HG03060 (cell line): ENCODE measurements around the gene ACP7.
"Not testable (repeated sequence)": the region's sequence is repeated elsewhere in the genome, so short reads cannot be mapped to it uniquely, and the experiment has no call there.

Source experiments
- ATAC-seq: cut with Tn5 transposase; IDR thresholded peaks from one replicate; pipeline ENCODE4 v1.9.1; 2021; ENCODE audit warnings: low read depth, moderate number of reproducible peaks; ENCODE audit not compliant: unreplicated experiment

Gene ACP7, protein sequence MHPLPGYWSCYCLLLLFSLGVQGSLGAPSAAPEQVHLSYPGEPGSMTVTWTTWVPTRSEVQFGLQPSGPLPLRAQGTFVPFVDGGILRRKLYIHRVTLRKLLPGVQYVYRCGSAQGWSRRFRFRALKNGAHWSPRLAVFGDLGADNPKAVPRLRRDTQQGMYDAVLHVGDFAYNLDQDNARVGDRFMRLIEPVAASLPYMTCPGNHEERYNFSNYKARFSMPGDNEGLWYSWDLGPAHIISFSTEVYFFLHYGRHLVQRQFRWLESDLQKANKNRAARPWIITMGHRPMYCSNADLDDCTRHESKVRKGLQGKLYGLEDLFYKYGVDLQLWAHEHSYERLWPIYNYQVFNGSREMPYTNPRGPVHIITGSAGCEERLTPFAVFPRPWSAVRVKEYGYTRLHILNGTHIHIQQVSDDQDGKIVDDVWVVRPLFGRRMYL

DNA sequence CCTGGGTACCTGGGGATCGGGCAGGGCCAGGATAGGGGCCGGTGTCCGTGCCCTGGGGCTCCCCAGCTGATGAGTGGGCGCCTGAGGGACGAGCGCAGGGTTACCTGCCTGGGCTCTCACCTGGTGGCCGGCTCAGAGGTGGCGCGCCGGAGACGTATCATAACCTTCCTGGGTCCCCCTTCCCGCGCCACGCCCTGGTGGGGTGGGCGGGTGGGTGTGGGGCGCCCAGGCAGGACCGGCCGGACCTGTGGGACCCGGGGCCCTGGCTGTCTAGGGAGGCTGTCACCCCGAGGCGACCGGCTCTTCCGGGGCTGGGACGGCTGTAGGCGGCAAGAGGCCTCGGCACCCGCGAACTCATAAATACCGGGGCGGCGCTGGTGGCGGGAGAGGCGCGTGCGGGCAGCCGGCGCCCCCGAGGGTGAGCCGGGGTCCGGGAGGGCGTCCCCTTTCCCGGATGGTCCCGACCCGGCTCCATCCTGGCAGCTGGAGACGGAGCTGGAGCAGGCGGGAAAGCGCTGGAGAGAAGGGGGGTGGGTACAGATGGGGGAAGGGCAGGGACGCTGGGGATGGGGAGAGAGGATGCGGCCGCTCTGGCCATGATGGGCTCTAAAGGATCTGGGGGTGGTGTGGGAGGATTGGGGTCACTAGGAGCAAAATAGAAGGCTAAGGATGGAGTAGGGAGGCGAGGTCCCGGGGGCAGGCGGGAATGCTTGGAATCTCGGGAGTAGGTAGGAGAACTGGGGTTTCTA, at the start of gene ACP7:
Gene ACP7, plus strand, starts transcription at position 386 of the 749 bp plus-strand sequence. CDS start 902 bp downstream, outside the sequence.
- no peak for ATAC-seq

DNA sequence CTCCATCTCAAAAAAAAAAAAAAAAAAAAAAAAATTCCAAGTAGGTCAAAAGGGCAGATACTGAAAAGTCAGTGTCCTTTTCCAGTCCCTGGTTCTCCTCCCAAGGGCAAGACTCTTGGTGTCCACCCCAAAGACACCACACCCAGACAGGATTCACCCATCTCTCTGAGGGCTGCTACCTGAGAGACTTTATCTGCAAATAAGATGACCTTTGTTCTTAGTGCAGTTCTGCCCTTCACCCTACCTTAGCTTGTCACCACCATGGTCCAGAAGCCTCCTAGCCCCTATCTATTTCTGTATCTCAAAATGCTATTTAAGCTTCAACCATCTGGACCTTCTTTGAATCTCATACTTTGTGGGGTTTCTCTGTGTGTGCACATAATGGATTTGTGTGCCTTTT, 47.6 kb upstream of the ACP7 start:
- ATAC-seq = no peak

- ATAC-seq = no peak
These were observed 47.0 kb upstream of the ACP7 start for GRCh38 chr19:39037194-39037593.

- ATAC-seq = no peak
These were observed 46.1 kb upstream of the ACP7 start for GRCh38 chr19:39038098-39038497.

DNA sequence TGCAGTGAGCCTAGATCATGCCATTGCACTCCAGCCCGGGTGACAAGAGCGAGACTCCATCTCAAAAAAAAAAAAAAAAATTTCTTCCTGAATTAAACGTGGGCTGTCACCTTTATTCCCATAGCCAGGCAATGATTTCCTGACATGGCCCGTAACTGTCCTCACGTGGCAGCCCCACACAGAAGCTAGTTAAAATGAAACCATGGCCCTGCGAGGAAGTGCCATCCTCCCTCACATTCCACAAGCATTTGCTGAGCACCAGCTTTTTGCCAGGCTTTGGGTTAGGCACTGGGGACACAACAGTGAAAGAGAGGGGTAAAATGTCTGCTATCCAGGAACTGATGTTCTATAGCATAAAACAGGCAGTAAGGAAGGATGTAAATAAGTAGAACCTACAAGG, 38.7 kb upstream of the ACP7 start:
- ATAC-seq = no peak

DNA sequence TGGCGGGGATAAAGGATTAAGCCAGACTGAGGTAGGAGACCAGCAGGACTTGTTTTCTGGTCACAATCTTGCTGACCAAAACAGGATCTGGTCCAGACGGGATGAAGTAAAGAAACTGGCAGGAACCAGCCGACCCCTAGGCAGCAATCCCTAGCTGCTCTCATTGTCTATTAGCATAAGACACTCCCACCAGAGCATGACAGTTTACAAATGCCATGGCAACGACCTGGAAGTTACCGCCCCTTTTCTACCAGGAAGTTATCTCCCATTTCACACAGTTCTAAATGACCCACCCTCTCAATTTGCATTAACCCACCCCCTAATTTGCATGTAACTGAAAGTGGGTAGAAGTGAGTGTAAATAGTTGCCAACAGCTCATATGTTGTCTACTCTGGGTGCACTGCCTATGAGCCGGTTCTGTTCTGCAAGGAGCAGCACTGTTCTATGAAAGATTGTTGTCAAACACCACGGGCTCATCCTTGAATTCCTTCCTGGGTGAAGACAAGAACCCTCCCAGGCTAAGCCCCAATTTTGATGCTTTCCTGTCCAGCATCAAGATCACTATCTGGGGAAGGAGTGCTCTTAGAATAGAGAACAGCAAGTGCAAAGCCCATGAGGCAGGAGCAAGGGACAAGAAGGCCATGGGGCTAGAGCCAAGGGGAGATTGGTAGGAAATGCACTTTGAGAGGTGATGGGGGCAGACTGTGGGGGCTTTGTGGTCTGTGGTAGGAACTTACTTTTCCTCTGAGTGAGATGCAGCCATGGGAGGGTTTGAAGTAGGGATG, 37.9 kb upstream of the ACP7 start:
- no peak for ATAC-seq

DNA sequence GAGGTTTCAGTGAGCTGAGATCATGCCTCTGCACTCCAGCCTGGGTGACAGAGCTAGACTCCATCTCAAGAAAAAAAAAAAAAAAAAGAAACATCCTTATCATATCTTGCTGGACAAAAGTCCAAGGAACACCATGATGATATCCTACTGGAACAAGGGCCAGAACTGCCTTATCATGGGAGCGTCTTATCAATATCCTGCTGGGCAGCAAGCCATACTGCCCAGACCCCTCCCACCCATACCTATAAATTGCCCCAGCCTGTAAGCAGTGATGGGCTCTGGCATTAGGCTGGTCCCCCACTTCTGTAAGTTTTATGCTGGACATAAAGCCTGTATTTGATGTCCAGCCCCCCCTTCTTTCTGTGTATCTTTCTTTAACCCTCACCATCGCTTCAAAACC, 37.1 kb upstream of the ACP7 start:
- ATAC-seq = no peak

DNA sequence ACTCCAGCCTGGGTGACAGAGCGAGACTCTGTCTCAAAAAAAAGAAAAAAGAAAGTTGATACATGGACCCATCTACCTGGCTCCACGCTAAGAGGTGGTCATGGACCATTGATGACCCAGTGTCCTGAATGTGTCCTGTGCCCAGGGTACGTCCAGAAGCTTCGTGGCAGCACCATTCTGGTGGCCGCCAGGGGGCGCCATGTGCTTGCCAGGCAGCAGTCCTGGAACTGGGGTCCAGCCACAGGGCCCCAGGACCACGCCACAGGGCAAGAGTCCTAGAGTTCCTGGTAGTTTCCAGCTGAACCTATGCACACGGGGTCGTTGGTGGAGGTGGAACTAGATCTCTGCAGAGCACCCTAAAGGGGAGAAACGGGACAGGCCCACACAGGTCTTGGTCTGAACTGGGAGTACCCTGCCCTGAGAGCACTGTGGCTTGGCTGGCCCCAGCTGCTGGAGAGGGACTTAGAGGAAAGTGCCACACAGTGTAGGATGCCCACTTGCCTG, 31.9 kb upstream of the ACP7 start:
- no peak for ATAC-seq

DNA sequence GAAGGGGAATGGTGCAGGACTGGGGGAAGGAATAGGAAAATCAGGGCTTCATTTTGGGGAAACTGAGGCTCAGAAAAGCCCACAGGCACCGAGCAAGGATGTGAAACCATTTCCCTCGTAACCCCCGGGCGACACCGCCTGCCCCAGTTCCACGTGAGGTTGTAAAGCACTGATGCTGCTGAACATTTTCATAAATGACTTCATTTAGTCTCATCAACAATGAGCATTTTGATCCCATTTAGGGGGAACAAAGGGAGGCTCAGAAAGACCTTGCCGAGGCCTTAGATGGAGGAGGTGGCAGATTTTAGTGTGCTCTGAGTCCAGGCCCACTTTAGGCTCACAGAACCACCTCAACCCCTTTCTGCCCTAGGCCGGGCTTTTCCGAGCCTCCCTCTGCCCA, 31.3 kb upstream of the ACP7 start:
- no peak for ATAC-seq

GRCh38 chr19:39053276-39054090, 30.7 kb upstream of the ACP7 start:
- no peak for ATAC-seq

GRCh38 chr19:39054091-39054470, 30.1 kb upstream of the ACP7 start:
- no peak for ATAC-seq

DNA sequence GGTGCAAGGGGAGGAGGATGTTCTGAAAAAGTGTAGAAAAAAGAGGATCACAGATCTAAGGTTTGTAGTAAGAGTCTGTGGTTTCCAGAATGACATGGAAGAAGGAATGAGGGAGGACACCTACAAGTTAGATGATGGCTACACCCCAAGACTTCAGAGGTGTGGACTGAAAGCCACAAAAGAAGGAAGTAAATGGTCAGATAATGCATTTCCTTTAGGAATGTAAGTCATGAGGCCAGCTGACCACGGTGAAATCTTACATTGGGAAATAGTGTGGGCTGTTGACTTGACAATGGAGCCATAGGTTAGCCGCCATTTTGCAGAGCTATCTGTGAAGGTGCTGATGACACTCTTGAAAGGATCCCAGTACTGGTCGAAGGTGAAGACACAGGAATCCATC, 26.6 kb upstream of the ACP7 start:
- ATAC-seq = no peak

DNA sequence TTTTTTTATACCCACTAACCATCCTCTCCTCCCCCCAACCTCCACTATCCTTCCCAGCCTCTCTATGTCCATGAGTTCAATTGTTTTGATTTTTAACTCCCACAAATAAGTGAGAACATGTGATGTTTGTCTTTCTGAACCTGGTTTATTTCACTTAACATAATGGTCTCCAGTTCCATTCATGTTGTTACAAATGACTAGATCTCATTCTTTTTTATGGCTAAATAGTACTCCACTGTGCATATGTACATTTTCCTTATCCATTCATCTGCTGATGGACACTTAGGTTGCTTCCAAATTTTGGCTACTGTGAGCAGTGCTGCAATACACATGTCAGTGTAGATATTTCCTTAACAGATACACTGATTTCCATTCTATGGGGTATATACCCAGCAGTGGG, 24.9 kb upstream of the ACP7 start:
- no peak for ATAC-seq

DNA sequence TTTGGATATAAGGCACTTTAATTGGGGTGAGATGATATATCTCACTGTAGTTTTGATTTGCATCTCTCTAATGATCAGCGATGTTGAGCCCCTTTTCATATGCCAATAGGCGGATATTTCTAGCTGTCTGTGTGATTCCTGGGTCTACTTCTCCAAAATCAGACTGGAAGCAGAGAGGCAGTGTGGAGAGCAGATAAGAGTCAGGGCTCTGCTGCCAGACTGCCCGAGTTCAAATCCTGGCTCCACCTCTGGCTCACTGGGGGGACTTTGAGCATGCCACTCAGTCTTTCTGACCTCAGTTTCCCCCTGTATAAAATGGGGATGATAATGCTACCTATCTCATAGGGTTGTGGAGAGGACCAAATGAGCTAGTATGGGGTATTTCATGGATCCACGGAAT, 24.0 kb upstream of the ACP7 start:
- ATAC-seq = no peak

DNA sequence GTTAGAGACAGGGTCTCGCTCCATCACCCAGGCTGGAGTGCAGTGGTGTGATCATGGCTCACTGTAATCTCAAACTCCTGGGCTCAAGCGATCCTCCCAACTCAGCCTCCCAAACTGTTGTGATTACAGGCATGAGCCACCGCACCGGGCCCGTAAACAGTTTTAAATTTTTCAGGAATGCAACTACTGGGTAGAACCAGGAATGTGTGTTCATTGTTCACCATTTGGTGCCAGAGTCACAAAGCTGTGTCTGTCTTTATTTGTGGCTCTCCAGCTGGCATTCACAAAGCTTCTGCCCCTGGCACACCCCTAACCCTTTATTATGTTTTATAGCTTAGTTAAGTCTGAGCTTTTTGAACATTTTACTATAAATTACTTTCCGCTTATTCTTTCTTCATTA, 19.8 kb upstream of the ACP7 start:
- ATAC-seq = no peak

GRCh38 chr19:39065928-39066327, 18.2 kb upstream of the ACP7 start:
- ATAC-seq = no peak

DNA sequence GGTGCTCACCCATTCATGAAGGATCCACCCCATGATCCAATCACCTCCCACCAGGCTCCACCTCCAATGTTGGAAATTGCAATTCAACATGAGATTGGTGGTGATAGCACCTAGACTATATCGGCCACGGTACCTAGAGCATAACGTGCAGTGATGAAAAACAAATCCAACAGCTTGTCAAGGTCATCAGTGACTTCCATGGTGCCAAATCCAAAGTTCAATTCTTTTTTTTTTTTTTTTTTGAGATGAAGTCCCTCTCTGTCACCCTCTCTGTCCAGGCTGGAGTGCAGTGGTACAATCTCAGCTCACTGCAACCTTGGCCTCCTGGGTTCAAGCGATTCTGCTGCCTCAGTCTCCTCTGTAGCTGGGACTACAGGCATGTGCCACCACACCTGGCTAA, 17.1 kb upstream of the ACP7 start:
- no peak for ATAC-seq

GRCh38 chr19:39068259-39068658, 15.9 kb upstream of the ACP7 start:
- ATAC-seq = not testable (repeated sequence)

DNA sequence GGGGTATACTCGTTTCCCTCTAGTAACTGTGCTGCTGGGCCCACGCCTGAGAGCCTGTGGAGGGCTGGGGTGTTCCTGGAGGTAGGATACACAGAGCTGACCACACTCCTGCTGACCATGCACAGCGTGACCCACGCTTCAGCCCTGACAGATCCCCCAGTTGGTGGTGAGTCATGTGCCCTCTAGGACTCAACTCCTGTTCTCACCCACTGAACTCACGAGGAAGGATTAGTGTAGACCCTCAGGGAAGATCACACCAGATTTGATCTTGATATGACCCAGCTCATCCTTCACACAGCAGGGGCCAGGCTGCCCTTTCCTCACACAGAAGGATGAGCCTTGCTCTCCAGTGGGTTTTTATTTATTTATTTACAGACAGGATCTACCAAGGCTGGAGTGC, 13.3 kb upstream of the ACP7 start:
- no peak for ATAC-seq

DNA sequence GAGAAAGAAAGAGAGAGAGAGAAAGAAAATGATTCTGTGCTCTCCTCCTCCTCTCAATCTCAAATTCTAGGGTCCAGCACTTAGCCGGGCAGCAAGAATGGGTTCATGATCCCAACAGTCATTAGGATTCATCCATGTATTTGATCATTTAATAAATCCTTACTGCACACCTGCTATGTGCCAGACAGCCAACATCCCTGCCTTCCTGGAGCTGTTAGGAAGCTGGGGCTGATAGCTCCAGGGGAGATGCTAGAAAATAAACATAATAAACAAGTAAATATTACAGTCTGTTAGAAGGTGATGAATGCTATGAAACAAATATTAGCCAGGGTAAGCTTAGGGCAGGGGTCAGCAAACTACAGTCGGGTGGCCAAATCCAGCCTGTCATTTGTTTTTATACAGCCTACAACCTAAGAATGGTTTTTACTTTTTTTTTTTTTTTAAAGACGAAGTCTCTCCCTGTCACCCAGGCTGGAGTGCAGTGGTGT, 9.9 kb upstream of the ACP7 start:
- ATAC-seq = no peak
